GOT3 (cell line): ENCODE measurements around the gene PKP2.

ENCODE experiments used
- DNase-seq: peaks from one replicate; lab custom pipeline; 2025; ENCODE audit warnings: mixed read lengths; lab: John Stamatoyannopoulos, UW

PKP2 gene

GRCh38 chr12:32809196-32809595 lies 87.4 kb downstream of the PKP2 start:
- DNase-seq = no peak

GRCh38 chr12:32804301-32804700 lies 92.3 kb downstream of the PKP2 start:
- DNase-seq = no peak

GRCh38 chr12:32801269-32801980 lies 95.2 kb downstream of the PKP2 start:
- DNase-seq = no peak

- DNase-seq = no peak
These were observed 102.3 kb downstream of the PKP2 start for GRCh38 chr12:32794281-32794680.

- no peak for DNase-seq
These were observed 106.7 kb downstream of the PKP2 start for GRCh38 chr12:32789916-32790315.

- no peak for DNase-seq
These were observed 107.1 kb downstream of the PKP2 start for GRCh38 chr12:32789446-32789845.

- no peak for DNase-seq
These were observed 108.2 kb downstream of the PKP2 start for GRCh38 chr12:32788405-32788804.

GRCh38 chr12:32785557-32785956 lies 111.0 kb downstream of the PKP2 start:
- no peak for DNase-seq

GRCh38 chr12:32783029-32783428 lies 113.5 kb downstream of the PKP2 start:
- DNase-seq = no peak

- no peak for DNase-seq
These were observed 116.5 kb downstream of the PKP2 start for GRCh38 chr12:32780071-32780470.

GRCh38 chr12:32777691-32778175 lies 118.8 kb downstream of the PKP2 start:
- no peak for DNase-seq

- DNase-seq = no peak
These were observed 119.4 kb downstream of the PKP2 start for GRCh38 chr12:32777159-32777558.

- DNase-seq = no peak
These were observed 120.3 kb downstream of the PKP2 start for GRCh38 chr12:32776258-32776657.

- no peak for DNase-seq
These were observed 122.9 kb downstream of the PKP2 start for GRCh38 chr12:32773691-32774090.

- no peak for DNase-seq
These were observed 126.4 kb downstream of the PKP2 start for GRCh38 chr12:32770141-32770540.

GRCh38 chr12:32768518-32768917 lies 128.1 kb downstream of the PKP2 start:
- no peak for DNase-seq

GRCh38 chr12:32765906-32766305 lies 130.7 kb downstream of the PKP2 start:
- no peak for DNase-seq

- DNase-seq = no peak
These were observed 134.9 kb downstream of the PKP2 start for GRCh38 chr12:32761716-32762115.

GRCh38 chr12:32757157-32757556 lies 139.4 kb downstream of the PKP2 start:
- no peak for DNase-seq

GRCh38 chr12:32756476-32757066 lies 140.0 kb downstream of the PKP2 start:
- DNase-seq = no peak

- peak; percentile 70 for DNase-seq
These were observed 140.7 kb downstream of the PKP2 start, which contains the start of gene YARS2 for GRCh38 chr12:32755654-32756475. TSS of gene YARS2 (minus strand) at chr12:32755897. CDS start at chr12:32755874, 23 bp downstream.

GRCh38 chr12:32755051-32755653 lies 141.4 kb downstream of the PKP2 start:
- peak; percentile 22 for DNase-seq
